ENCODE measurements around the gene CHPF2.

CHPF2 gene, protein sequence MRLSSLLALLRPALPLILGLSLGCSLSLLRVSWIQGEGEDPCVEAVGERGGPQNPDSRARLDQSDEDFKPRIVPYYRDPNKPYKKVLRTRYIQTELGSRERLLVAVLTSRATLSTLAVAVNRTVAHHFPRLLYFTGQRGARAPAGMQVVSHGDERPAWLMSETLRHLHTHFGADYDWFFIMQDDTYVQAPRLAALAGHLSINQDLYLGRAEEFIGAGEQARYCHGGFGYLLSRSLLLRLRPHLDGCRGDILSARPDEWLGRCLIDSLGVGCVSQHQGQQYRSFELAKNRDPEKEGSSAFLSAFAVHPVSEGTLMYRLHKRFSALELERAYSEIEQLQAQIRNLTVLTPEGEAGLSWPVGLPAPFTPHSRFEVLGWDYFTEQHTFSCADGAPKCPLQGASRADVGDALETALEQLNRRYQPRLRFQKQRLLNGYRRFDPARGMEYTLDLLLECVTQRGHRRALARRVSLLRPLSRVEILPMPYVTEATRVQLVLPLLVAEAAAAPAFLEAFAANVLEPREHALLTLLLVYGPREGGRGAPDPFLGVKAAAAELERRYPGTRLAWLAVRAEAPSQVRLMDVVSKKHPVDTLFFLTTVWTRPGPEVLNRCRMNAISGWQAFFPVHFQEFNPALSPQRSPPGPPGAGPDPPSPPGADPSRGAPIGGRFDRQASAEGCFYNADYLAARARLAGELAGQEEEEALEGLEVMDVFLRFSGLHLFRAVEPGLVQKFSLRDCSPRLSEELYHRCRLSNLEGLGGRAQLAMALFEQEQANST

DNA sequence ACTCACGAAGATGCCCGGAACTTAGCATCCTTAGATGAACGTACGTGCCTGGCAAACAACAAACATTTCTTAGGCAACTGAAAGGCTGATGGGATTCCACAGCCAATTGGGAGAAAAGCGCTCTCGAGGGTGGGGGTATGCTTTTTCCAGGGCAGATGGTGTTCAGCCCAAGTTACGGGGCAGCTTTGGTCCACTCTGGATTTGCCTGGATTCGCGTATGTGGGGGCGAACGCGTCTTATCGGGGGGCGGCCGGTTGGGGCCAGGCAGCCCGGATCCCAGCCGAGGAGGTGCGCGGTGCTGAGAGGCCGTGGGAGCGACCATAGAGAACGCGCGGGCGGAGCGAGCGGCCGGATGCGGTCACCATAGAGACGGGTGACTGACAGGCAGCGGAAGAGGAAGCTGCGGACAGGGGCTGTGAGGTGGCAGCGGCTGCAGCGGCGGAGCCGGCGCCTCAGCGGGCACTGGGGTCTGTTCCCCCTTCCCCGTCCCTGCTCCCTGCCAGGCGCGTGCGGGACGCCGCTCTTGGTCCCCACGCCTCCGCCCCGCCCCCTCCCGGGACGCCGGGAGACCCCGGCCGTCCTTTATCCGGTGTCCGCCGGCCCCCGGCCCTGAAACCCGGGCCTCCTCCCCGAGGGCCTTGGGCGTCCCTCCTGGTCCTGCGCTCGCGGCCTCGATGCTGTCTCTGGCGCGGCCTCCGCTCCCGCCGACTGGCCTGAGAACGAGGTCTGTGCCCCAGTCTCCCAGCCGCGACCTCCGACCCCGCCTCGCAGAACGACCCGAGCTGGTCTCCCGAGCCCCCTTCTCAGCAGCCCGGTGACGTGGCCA, at the start of gene CHPF2:
Gene CHPF2 (plus strand): TSS at position 393 of the 826 bp plus-strand sequence. CDS start 1,529 bp downstream, outside the sequence.
- H3K27me3 Mint-ChIP-seq (ENCODE audit: low read depth) = peaks cover 6% of the 10 kb centered on the region
- H3K27ac Mint-ChIP-seq = peak within 1 kb of the TSS; percentile 100
- H3K36me3 Mint-ChIP-seq (ENCODE audit: low read depth) = peaks cover 10% of the 10 kb centered on the region
- H3K9me3 Mint-ChIP-seq = no peaks in the 10 kb centered on the region
- peak within 1 kb of the TSS; percentile 100 for H3K4me3 Mint-ChIP-seq
- H3K4me1 Mint-ChIP-seq (ENCODE audit: low read depth) = peaks cover 29% of the 10 kb centered on the region

GRCh38 chr7:151185762-151186639, 46.3 kb upstream of the CHPF2 start:
- Mint-ChIP-seq H3K27ac (no peak overlapping the region), H3K9me3 (no peaks in the 10 kb centered on the region), H3K4me3 (no peak overlapping the region), H3K36me3 (ENCODE audit: low read depth) (no peaks in the 10 kb centered on the region), H3K27me3 (ENCODE audit: low read depth) (no peaks in the 10 kb centered on the region), H3K4me1 (ENCODE audit: low read depth) (no peaks in the 10 kb centered on the region)

DNA sequence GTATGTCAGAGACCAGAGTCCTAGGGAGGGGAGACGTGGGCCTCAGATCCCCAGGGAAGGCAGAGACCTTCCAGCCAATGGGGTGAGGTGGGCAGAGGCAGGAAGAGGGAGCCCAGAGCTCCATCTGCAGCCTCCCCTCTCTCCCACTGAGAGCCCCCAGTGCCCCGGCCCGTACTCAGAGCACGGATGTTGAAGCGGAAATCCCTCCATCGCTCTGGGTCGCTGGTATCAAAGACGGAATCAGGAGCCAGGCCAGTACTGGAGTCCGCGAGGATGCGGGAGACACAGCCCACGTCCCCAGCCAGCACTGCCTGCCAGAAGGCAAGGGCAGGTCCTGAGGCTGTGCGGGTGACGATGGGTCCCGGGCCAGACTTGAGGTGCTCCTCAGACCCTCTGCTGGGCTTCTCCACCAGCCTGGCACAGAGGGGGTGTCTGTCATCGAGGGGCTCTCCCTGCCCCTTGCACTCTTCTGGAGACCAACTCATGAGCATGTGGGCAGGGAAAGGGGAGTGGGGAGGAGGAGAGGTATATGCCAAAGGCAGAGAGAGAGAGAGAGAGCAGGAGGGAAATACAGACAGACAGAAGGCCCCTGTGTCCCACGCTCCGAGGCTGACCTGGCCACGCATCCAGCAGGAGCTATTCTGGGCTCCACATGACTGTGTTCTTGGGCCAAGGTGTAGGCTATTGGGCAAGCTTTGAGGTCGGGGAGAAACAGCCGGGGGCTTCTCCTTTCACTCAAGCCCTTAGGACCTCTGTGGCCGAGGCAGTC, 45.5 kb upstream of the CHPF2 start, which contains the start of gene ASB10:
Gene ASB10 (minus strand): TSS at position 611 of the 769 bp plus-strand sequence. CDS start 120 bp downstream, at position 491.
- no peak within 1 kb of the TSS for H3K27ac Mint-ChIP-seq
- H3K4me1 Mint-ChIP-seq (ENCODE audit: low read depth) = no peaks in the 10 kb centered on the region
- no peaks in the 10 kb centered on the region for H3K9me3 Mint-ChIP-seq
- no peaks in the 10 kb centered on the region for H3K36me3 Mint-ChIP-seq (ENCODE audit: low read depth)
- H3K27me3 Mint-ChIP-seq (ENCODE audit: low read depth) = no peaks in the 10 kb centered on the region
- no peak within 1 kb of the TSS for H3K4me3 Mint-ChIP-seq

GRCh38 chr7:151187409-151188251, 44.7 kb upstream of the CHPF2 start:
- Mint-ChIP-seq H3K4me3 (no peak overlapping the region), H3K27ac (no peak overlapping the region), H3K36me3 (ENCODE audit: low read depth) (no peaks in the 10 kb centered on the region), H3K27me3 (ENCODE audit: low read depth) (no peaks in the 10 kb centered on the region), H3K4me1 (ENCODE audit: low read depth) (no peaks in the 10 kb centered on the region), H3K9me3 (no peaks in the 10 kb centered on the region)

- Mint-ChIP-seq H3K4me3 (no peak overlapping the region), H3K27me3 (ENCODE audit: low read depth) (no peaks in the 10 kb centered on the region), H3K27ac (no peak overlapping the region), H3K36me3 (ENCODE audit: low read depth) (no peaks in the 10 kb centered on the region), H3K4me1 (ENCODE audit: low read depth) (no peaks in the 10 kb centered on the region), H3K9me3 (no peaks in the 10 kb centered on the region)
These were observed 44.1 kb upstream of the CHPF2 start for GRCh38 chr7:151188252-151188542.

- H3K9me3 Mint-ChIP-seq = no peaks in the 10 kb centered on the region
- H3K27me3 Mint-ChIP-seq (ENCODE audit: low read depth) = no peaks in the 10 kb centered on the region
- H3K36me3 Mint-ChIP-seq (ENCODE audit: low read depth) = no peaks in the 10 kb centered on the region
- no peak overlapping the region for H3K27ac Mint-ChIP-seq
- peaks cover under 1% of the 10 kb centered on the region for H3K4me1 Mint-ChIP-seq (ENCODE audit: low read depth)
- no peak overlapping the region for H3K4me3 Mint-ChIP-seq
These were observed 43.2 kb upstream of the CHPF2 start for GRCh38 chr7:151189038-151189437.

DNA sequence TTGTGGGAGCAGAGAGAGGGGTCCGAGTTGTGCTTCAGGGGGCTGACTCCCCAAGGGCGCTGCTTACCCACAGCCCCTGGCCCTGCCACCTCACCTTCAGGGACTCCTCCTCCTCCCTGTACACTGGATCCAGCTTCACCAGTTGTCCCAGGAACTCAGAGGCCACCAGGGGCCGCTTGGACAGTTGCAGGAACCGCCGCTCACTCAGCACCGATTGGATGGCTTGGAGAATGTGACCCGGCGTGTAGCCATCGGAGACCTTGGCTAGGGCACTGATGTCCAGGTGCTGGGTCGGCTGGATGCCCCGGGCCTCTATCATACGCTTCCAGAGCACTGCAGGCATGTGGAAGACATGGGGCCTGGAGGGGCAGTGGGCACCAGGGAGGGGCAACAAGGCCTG, 40.7 kb upstream of the CHPF2 start:
- Mint-ChIP-seq H3K4me1 (ENCODE audit: low read depth) (peaks cover 2% of the 10 kb centered on the region), H3K36me3 (ENCODE audit: low read depth) (no peaks in the 10 kb centered on the region)

DNA sequence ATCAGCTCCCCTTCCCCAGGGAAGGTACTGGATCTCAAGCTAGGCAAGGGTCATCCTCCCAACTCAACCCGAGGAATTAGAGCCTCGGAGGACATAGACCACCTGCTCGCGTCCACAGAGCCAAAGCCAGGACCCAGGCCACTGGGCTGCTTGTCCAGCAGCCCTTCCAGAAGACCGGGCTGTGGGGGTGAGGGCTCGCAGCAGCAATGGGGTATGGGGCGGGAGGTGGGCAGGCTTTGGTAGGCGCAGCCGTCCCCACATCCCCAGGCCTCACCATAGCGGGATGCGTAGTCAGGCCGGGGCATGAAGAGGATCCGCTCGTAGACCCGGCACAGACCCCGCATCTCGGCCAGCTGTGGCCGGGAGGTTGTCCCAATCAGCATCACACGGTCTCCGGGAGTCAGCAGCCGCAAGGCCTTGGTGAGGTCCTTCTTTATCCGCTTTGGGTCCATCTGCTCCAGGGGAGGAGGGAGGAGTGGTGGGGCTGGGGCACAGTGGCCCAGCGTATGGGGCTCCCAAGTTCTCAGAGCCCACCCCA, 40.2 kb upstream of the CHPF2 start:
- H3K4me1 Mint-ChIP-seq (ENCODE audit: low read depth) = peaks cover 2% of the 10 kb centered on the region
- H3K27ac Mint-ChIP-seq = no peak overlapping the region
- no peaks in the 10 kb centered on the region for H3K36me3 Mint-ChIP-seq (ENCODE audit: low read depth)
- no peak overlapping the region for H3K4me3 Mint-ChIP-seq
- peaks cover 11% of the 10 kb centered on the region for H3K27me3 Mint-ChIP-seq (ENCODE audit: low read depth)
- H3K9me3 Mint-ChIP-seq = no peaks in the 10 kb centered on the region

More for the DNA sequence above, 40.7 kb upstream of the CHPF2 start:
- Mint-ChIP-seq H3K4me3 (no peak overlapping the region), H3K9me3 (no peaks in the 10 kb centered on the region), H3K27me3 (ENCODE audit: low read depth) (peaks cover 11% of the 10 kb centered on the region), H3K27ac (no peak overlapping the region)

DNA sequence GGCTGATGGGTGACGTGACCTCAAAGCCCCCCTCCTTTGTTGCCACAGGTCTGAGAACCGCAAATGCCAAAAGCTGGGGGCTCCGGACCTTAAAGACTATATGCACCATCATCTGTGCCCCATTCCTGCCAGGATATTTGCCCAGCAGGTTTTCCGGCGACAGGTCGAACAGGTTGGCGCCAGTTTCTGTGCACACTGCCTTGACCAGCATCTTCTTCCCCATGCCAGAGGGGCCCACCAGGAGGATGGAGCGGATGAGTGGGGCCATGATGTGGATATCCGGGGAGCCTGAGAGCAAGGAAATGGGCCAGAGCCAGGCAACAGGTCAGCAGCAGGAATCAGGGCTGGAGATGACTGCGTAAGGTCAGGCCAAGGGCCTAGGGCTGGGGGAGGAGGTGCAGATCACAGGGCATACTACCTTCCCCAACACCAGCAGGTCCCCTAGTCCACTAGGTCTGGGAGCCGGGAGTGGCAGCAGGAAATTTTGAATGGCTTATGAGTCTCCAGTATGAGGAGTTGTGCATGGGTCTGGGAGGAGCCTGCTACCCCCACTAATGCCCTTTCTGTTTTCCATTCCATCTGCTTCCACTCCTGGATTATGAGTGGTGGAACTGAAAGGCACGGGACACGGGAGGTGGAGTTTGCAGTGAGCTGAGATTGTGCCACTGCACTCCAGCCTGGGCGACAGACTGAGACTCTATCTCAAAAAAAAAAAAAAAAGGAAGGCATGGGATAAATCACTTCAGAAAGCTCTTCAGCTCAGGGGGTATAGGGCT, 38.9 kb upstream of the CHPF2 start:
- Mint-ChIP-seq H3K36me3 (ENCODE audit: low read depth) (no peaks in the 10 kb centered on the region), H3K4me3 (no peak overlapping the region), H3K9me3 (no peaks in the 10 kb centered on the region), H3K4me1 (ENCODE audit: low read depth) (peaks cover 2% of the 10 kb centered on the region), H3K27me3 (ENCODE audit: low read depth) (peaks cover 11% of the 10 kb centered on the region), H3K27ac (no peak overlapping the region)

DNA sequence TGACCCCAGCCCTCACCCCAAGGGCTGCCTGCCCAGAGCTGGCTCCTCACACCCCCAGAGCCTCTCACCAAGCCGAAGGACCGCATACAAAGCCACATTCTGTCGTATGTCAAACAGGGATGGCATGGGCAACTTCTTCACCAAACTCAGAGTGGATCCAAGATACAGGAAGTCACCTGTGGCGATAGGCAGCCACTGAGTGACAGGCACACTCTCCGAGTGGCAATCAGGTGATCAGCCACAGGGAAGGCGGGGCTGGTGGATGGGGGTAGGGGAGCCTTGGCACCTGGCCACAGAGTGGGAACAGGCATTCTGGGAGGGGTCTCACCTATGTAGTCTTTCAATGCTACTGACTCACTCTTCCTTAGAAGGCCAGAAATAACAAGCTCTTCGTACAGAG, 38.1 kb upstream of the CHPF2 start:
- no peaks in the 10 kb centered on the region for H3K36me3 Mint-ChIP-seq (ENCODE audit: low read depth)
- H3K27ac Mint-ChIP-seq = no peak overlapping the region
- H3K27me3 Mint-ChIP-seq (ENCODE audit: low read depth) = peaks cover 11% of the 10 kb centered on the region
- peaks cover 2% of the 10 kb centered on the region for H3K4me1 Mint-ChIP-seq (ENCODE audit: low read depth)
- H3K9me3 Mint-ChIP-seq = no peaks in the 10 kb centered on the region
- H3K4me3 Mint-ChIP-seq = no peak overlapping the region

GRCh38 chr7:151195616-151196450, 36.5 kb upstream of the CHPF2 start:
- no peak overlapping the region for H3K27ac Mint-ChIP-seq
- H3K4me1 Mint-ChIP-seq (ENCODE audit: low read depth) = peaks cover 2% of the 10 kb centered on the region
- no peaks in the 10 kb centered on the region for H3K36me3 Mint-ChIP-seq (ENCODE audit: low read depth)
- H3K4me3 Mint-ChIP-seq = no peak overlapping the region
- H3K27me3 Mint-ChIP-seq (ENCODE audit: low read depth) = peaks cover 11% of the 10 kb centered on the region
- no peaks in the 10 kb centered on the region for H3K9me3 Mint-ChIP-seq

All from T-helper 1 cell treated with Interleukin-12 subunit alpha and Interleukin-12 subunit beta and Interleukin-4 antibody, amounts not matched to agents 30 μg/mL and 1 μg/mL, for 36 hours (primary cell).